ENCODE results near the gene SMCR8. TPM values are rescaled to one million over a fixed set of nuclear protein-coding genes. Genes with fewer than 3 reads are reported as not detected.
"Not testable (repeated sequence)": the region's sequence is repeated elsewhere in the genome, so short reads cannot be mapped to it uniquely, and the experiment has no call there.

Gene SMCR8
- total RNA-seq, 6 donors from 2014 or later, result 17.1 to 25.2 (median 21.5) TPM

DNA sequence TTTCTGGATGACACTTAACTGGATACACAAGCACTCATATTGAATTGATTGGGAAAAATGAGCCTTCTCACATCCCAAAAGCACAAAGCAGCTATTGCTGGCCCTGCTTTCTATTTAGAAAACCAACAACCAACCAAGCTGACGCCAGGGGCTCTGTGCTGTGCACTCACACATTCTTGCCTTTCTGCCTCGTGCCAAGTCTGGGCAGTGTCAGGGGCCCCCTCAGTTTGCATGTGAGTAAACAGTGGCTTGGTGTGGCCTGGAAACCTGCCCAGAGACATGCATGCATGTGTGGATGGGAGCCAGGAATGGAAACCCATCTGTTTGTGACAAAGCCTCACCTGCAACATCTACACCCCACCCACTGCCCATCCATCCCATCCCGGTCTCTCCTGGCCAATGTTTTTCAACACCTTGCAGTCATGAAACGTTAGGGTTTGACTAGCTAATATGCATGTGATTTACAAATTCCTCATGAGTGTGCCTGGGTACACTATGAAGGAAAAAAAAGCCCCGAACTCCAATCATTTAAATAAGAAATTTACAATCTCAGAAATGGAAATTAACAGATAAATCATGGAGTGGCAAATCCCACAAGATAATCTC lies 34.2 kb upstream of the SMCR8 start:
- 70 to 77% methylated on average over 5 of the region's 5 CpGs for WGBS, 2 donors
- TF ChIP-seq, protein P1, sequence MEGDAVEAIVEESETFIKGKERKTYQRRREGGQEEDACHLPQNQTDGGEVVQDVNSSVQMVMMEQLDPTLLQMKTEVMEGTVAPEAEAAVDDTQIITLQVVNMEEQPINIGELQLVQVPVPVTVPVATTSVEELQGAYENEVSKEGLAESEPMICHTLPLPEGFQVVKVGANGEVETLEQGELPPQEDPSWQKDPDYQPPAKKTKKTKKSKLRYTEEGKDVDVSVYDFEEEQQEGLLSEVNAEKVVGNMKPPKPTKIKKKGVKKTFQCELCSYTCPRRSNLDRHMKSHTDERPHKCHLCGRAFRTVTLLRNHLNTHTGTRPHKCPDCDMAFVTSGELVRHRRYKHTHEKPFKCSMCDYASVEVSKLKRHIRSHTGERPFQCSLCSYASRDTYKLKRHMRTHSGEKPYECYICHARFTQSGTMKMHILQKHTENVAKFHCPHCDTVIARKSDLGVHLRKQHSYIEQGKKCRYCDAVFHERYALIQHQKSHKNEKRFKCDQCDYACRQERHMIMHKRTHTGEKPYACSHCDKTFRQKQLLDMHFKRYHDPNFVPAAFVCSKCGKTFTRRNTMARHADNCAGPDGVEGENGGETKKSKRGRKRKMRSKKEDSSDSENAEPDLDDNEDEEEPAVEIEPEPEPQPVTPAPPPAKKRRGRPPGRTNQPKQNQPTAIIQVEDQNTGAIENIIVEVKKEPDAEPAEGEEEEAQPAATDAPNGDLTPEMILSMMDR (IDR thresholded peaks at IDR 0.05), result no peak
- no peak for TF ChIP-seq EP300 (IDR thresholded peaks at IDR 0.05)
- TF ChIP-seq POLR2AphosphoS5 (IDR thresholded peaks at IDR 0.05), result no peak
- no peak for TF ChIP-seq POLR2A (IDR thresholded peaks at IDR 0.05)
- no peaks in the 10 kb centered on the region for H3K27me3 ChIP-seq
- H3K4me3 ChIP-seq, result no peak overlapping the region
- DNase-seq (no peak), ATAC-seq (ENCODE audit: low FRiP score in 2 of 2) (no peak)
- peak overlapping the region in 3 of 4 donors; percentile 37 to 62 (median 40) for H3K27ac ChIP-seq
- no peaks in the 10 kb centered on the region for H3K9me3 ChIP-seq
- H3K4me1 ChIP-seq, result no peaks in the 10 kb centered on the region
- H3K36me3 ChIP-seq, result peaks cover 33 to 100% (median 85%) of the 10 kb centered on the region in 4 donors

DNA sequence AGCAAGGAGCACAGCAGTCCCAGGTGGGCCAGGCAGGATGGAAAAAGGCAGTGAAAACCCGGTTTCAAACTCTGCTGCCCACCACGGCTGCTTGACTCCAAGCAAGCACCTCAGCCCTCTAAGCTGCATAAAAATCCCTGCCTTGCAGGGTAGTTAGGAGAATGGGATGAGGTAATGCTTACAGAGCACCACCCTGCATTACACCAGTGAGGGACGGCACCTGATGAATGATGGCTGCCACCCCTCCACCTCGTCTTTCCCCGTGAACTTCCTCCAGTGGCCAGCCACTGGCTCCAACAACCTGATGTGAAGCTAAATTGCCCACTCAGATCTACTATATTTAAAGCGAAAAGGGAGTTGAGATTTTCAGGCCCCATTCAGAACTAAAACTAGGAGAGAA lies 33.3 kb upstream of the SMCR8 start:
- Histone ChIP-seq H3K4me1 (no peaks in the 10 kb centered on the region), H3K36me3 (peaks cover 31 to 99% (median 85%) of the 10 kb centered on the region in 4 donors), H3K27me3 (no peaks in the 10 kb centered on the region), H3K9me3 (no peaks in the 10 kb centered on the region), H3K4me3 (no peak overlapping the region), H3K27ac (no peak overlapping the region)
- WGBS, 2 donors, result 86 to 97% methylated on average over 6 of the region's 6 CpGs
- DNase-seq, result no peak
- no peak for TF ChIP-seq POLR2A (IDR thresholded peaks at IDR 0.05)
- no peak for TF ChIP-seq POLR2AphosphoS5 (IDR thresholded peaks at IDR 0.05)
- TF ChIP-seq EP300 (IDR thresholded peaks at IDR 0.05), result no peak
- TF ChIP-seq, protein P1 (IDR thresholded peaks at IDR 0.05), result no peak
- no peak for ATAC-seq (ENCODE audit: low FRiP score in 2 of 2)

DNA sequence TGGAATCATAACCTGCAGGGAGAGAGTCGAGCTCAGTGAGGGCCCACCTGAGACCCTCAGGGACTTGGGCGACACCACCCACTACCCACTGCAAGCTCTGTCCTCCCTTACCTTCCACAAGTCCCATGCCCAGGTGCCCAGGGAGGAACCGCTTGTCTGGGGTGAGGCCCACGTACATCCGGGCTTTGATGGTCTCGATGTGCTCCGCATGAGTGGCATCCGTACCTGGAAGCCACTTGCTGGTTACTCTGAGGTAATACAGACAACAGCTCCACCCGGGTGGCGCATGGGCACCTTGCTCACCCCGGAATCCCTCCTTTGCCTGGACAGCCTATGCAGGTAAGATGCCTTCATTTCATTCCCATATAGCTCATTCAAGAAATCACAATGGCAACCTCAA lies 29.8 kb upstream of the SMCR8 start:
- Histone ChIP-seq H3K27ac (no peak overlapping the region), H3K9me3 (no peaks in the 10 kb centered on the region), H3K27me3 (no peaks in the 10 kb centered on the region), H3K4me3 (no peak overlapping the region), H3K36me3 (peaks cover 23 to 99% (median 84%) of the 10 kb centered on the region in 4 donors), H3K4me1 (no peaks in the 10 kb centered on the region)
- WGBS, 2 donors, result 98 to 100% methylated on average over 7 to 11 of the region's 11 CpGs
- ATAC-seq (ENCODE audit: low FRiP score in 2 of 2) (no peak), DNase-seq (no peak)
- TF ChIP-seq POLR2A (IDR thresholded peaks at IDR 0.05) (no peak), EP300 (IDR thresholded peaks at IDR 0.05) (no peak), POLR2AphosphoS5 (IDR thresholded peaks at IDR 0.05) (no peak)
- TF ChIP-seq, protein P1 (IDR thresholded peaks at IDR 0.05), result no peak

DNA sequence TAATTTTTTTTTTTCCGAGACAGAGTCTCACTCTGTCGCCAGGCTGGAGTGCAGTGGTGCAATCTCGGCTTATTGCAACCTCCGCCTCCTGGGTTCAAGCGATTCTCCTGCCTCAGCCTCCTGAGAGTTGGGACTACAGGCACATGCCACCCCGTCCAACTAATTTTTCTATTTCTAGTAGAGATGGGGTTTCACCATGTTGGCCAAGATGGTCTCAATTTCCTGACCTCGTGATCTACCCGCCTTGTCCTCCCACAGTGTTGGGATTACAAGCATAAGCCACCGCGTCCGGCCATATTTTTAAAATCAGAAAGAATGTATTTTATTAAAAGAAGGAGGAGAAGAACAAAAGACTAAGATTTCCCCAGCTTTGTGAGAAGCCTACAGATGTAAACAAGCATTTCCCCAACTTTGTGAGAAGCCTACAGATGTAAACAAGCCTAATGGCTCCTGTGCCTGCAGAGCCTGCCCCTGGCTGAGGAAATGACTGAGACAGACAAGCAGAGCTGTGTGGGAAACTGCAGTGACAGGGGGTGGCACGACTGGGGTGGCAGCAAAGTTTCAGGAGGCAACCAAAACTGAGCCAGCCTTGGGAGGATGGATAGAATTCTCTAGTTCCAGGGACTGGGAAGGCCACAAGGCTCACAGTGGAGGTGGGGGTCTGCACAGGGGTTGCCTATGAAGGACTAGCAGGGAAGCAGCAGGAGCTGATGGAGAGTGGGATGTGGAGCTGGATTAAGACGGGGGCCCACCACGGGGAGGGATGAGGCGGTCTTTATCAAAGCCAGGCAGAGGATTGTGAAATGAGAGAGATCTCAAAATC lies 23.2 kb upstream of the SMCR8 start:
- WGBS, 2 donors, result 91 to 92% methylated on average over 15 of the region's 15 CpGs
- Histone ChIP-seq H3K4me3 (no peak overlapping the region), H3K27me3 (no peaks in the 10 kb centered on the region), H3K4me1 (no peaks in the 10 kb centered on the region), H3K9me3 (no peaks in the 10 kb centered on the region), H3K36me3 (peaks cover 19 to 99% (median 61%) of the 10 kb centered on the region in 4 donors), H3K27ac (no peak overlapping the region)
- DNase-seq (no peak), ATAC-seq (ENCODE audit: low FRiP score in 2 of 2) (no peak)
- TF ChIP-seq EP300 (IDR thresholded peaks at IDR 0.05) (no peak), POLR2A (IDR thresholded peaks at IDR 0.05) (no peak), POLR2AphosphoS5 (IDR thresholded peaks at IDR 0.05) (no peak)
- TF ChIP-seq, protein P1 (IDR thresholded peaks at IDR 0.05), result no peak

DNA sequence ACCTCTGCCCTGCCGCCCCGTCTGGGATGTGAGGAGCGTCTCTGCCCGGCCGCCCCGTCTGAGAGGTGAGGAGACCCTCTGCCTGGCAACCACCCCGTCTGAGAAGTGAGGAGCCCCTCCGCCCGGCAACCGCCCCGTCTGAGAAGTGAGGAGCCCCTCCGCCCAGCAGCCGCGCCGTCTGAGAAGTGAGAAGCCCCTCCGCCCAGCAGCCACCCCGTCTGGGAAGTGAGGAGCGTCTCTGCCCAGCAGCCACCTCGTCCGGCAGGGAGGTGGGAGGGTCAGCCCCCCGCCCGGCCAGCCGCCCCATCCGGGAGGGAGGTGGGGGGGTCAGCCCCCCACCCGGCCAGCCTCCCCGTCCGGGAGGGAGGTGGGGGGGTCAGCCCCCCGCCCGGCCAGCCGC lies 17.0 kb upstream of the SMCR8 start:
- DNase-seq, result peak in 1 of 2 donors; percentile 55
- H3K27ac ChIP-seq, result peak overlapping the region in 2 of 4 donors; percentile 35 to 74
- not testable (repeated sequence) for H3K4me1 ChIP-seq; H3K9me3 ChIP-seq; ATAC-seq (ENCODE audit: low FRiP score in 2 of 2); H3K4me3 ChIP-seq; H3K27me3 ChIP-seq
- H3K36me3 ChIP-seq, result peaks cover 14 to 86% (median 47%) of the 10 kb centered on the region in 4 donors
- whole genome bisulfite sequencing, 2 donors, result no CpG with 5 or more reads among the region's 30 CpGs

Data from upper lobe of left lung (tissue), 6 donors.